ENCODE measurements around the gene RASSF7. TPM values are rescaled to one million over a fixed set of nuclear protein-coding genes. Genes with fewer than 3 reads are reported as not detected.

RASSF7 gene
- total and polyA plus RNA-seq, 8 donors: 17.6 to 253 (median 29.5) TPM

DNA sequence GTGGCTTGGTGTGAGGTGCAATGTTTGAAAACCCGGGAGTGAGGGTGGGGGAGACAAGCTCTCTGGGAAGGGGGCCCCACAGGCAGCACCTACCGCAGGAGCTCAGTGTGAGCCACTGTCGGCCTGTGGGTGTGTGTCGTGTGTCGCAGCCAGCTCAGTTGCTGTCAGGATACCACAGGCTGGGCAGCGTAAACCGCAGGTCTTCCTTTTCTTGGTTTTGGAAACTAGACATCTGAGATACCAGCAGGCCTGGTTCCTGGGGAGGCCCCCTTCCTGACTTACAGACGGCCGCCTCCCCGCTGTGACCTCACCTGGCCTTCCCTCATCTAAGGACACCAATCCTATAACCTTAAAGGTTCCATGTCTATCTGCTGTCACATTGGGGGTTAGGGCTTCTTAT lies 35.6 kb downstream of the RASSF7 start:
- Histone ChIP-seq H3K36me3 (peaks cover 0 to 69% (median 24%) of the 10 kb centered on the region in 3 donors), H3K27me3 (no peaks in the 10 kb centered on the region), H3K4me1 (no peaks in the 10 kb centered on the region), H3K9me3 (no peaks in the 10 kb centered on the region), H3K4me3 (no peak overlapping the region), H3K27ac (no peak overlapping the region)
- ATAC-seq: no peak
- intact Hi-C loops (cut with DNase I): no loop called here
- WGBS, 2 donors: 90 to 98% methylated on average over 10 of the region's 10 CpGs
- peak in 1 of 6 donors; percentile 34 for DNase-seq
- FAIRE-seq: no peak
- TF ChIP-seq, protein P1, sequence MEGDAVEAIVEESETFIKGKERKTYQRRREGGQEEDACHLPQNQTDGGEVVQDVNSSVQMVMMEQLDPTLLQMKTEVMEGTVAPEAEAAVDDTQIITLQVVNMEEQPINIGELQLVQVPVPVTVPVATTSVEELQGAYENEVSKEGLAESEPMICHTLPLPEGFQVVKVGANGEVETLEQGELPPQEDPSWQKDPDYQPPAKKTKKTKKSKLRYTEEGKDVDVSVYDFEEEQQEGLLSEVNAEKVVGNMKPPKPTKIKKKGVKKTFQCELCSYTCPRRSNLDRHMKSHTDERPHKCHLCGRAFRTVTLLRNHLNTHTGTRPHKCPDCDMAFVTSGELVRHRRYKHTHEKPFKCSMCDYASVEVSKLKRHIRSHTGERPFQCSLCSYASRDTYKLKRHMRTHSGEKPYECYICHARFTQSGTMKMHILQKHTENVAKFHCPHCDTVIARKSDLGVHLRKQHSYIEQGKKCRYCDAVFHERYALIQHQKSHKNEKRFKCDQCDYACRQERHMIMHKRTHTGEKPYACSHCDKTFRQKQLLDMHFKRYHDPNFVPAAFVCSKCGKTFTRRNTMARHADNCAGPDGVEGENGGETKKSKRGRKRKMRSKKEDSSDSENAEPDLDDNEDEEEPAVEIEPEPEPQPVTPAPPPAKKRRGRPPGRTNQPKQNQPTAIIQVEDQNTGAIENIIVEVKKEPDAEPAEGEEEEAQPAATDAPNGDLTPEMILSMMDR (IDR thresholded peaks at IDR 0.05): no peak

DNA sequence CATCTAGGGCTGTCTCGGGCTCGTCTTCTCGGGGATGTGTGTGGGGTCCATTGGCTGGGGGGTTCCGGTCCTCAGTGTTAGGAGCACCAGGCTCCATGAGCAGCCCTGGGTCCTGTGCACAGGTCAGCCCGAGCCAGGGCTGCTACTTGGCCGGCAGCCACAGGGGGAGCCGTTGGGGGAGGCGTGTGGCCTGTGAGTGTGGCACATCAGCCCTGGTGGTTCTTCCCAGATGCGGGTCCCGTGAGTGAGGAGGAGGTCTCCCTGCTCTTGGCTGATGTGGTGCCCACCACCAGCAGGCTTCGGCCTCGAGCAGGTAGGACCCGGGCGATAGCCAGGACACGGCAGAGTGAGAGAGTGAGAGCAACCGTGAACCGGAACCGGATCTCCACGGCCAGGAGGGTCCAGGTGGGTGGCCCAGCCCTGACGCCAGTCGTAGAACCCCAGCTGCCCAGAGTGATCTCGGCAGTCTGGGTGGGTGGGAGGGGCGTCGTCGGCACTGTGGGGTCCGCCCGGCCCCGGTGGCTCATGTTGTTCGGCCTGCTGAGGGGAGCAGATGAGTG lies 36.5 kb downstream of the RASSF7 start:
- Histone ChIP-seq H3K4me1 (no peaks in the 10 kb centered on the region), H3K4me3 (no peak overlapping the region), H3K27ac (no peak overlapping the region), H3K36me3 (peaks cover 0 to 73% (median 28%) of the 10 kb centered on the region in 3 donors), H3K27me3 (no peaks in the 10 kb centered on the region), H3K9me3 (no peaks in the 10 kb centered on the region)
- WGBS, 2 donors: 90 to 92% methylated on average over 29 of the region's 29 CpGs
- intact Hi-C loops (cut with DNase I): no loop called here
- no peak for FAIRE-seq
- peak in 2 of 6 donors; percentile 41 to 66 for DNase-seq
- TF ChIP-seq, protein P1 (IDR thresholded peaks at IDR 0.05): no peak
- no peak for ATAC-seq

DNA sequence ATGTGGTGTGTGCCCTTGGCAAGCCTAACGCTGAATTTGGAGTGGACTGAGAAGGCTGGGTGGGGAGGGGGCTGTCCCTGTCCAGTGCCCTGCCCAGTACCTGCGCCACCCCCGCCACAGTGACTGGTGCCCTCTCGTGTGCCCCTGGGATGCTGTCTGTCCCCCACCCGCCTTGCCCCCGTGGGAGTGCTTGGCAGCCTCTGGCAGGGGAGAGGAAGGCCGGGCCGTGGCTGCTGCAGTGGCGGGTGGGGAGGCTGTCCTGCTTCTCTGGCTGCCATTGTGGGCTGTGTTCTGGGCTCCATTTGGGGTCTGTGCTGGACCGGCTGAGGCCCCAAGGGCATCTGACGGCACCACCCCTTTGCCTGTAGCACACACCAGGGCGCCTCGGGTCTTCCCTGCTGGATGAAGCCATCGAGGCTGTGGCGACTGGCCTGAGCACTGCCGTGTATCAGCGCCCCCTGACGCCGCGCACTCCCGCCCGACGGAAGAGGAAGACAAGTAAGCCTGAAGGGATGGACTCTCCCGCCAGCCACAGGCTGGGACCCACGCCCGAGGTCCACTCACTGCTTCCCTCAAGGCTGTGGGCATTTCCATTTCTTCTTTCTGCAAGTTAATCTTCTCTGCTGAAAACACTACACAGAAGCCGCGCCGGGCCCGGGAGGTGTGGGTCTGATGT lies 37.4 kb downstream of the RASSF7 start:
- H3K27me3 ChIP-seq: no peaks in the 10 kb centered on the region
- intact Hi-C loops (cut with DNase I): no loop called here
- H3K4me3 ChIP-seq: no peak overlapping the region
- peaks cover 0 to 67% (median 28%) of the 10 kb centered on the region in 3 donors for H3K36me3 ChIP-seq
- peak in 1 of 6 donors; percentile 69 for DNase-seq
- TF ChIP-seq, protein P1 (IDR thresholded peaks at IDR 0.05): no peak
- 93 to 94% methylated on average over 28 to 30 of the region's 30 CpGs for WGBS, 2 donors
- FAIRE-seq: no peak
- peak in 1 of 4 donors; percentile 4 for ATAC-seq
- no peak overlapping the region for H3K27ac ChIP-seq
- no peaks in the 10 kb centered on the region for H3K9me3 ChIP-seq
- H3K4me1 ChIP-seq: no peaks in the 10 kb centered on the region

DNA sequence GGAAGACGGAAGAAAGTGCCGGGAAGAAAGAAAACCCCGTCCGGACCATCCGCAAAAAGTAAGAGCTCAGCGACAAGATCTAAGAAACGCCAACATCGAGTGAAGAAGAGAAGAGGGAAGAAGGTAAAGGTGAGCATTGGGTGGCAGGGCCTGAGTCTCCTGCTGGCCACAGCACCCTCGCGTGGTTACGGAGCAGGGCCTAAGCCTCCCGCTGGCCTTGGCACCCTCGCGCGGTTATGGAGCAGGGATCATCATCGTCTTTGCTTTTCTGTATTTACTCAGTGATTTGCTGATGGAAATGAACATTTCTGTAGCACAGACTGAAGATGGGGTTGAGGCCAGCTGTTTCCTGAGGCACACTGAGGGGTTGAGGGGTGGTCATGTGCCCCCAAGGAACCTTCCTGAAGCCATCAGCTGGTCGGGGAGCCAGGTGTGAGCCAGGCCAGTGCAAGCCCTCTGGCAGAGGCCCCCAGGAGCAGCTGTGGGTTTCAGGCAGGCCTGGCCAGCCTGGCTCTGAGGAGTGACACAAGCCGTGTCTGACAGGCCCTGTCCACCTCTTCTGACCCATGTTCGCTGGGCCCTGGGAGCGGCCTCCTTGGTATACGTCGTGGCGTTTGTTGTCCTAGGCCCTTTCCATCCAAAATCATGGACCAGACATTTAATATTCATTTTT lies 40.9 kb downstream of the RASSF7 start:
- FAIRE-seq (no peak), ATAC-seq (peak in 1 of 4 donors; percentile 11), DNase-seq (peak in 1 of 6 donors; percentile 44)
- H3K4me1 ChIP-seq: no peaks in the 10 kb centered on the region
- no peak overlapping the region for H3K4me3 ChIP-seq
- H3K9me3 ChIP-seq: no peaks in the 10 kb centered on the region
- H3K27ac ChIP-seq: no peak overlapping the region
- TF ChIP-seq, protein P1 (IDR thresholded peaks at IDR 0.05): no peak
- 90 to 91% methylated on average over 23 of the region's 23 CpGs for WGBS, 2 donors
- no peaks in the 10 kb centered on the region for H3K27me3 ChIP-seq
- intact Hi-C loops (cut with DNase I): no loop called here
- H3K36me3 ChIP-seq: peaks cover 0 to 70% (median 33%) of the 10 kb centered on the region in 3 donors
